GM03348 (cell line): ENCODE results near the gene NDUFS6.
A peak's percentile ranks its signal among the peaks of the same experiment; 100 is the strongest.
"Not testable (repeated sequence)": the region's sequence is repeated elsewhere in the genome, so short reads cannot be mapped to it uniquely, and the experiment has no call there.

Experiments used
- DNase-seq: peaks from one replicate; pipeline ENCODE4 v3.0.0; 2012; ENCODE audit warnings: low spot score

Gene NDUFS6

DNA sequence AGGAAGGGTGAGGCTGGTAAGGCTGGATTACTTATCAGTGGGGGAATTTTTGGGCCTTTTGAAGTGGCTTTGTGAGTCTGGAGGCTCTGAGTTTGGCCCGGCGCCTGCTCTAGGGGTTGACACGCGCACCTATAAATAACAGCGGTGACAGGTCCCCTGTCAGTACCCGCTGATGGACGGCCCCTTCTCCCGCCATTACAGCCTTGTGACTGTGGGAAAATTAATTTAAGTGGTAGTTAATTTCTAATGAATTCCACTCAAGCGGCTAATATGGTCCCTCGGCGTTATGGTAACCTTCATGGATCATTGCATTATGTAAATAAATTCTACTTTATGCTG lies 18.0 kb upstream of the NDUFS6 start:
- DNase-seq: no peak

DNA sequence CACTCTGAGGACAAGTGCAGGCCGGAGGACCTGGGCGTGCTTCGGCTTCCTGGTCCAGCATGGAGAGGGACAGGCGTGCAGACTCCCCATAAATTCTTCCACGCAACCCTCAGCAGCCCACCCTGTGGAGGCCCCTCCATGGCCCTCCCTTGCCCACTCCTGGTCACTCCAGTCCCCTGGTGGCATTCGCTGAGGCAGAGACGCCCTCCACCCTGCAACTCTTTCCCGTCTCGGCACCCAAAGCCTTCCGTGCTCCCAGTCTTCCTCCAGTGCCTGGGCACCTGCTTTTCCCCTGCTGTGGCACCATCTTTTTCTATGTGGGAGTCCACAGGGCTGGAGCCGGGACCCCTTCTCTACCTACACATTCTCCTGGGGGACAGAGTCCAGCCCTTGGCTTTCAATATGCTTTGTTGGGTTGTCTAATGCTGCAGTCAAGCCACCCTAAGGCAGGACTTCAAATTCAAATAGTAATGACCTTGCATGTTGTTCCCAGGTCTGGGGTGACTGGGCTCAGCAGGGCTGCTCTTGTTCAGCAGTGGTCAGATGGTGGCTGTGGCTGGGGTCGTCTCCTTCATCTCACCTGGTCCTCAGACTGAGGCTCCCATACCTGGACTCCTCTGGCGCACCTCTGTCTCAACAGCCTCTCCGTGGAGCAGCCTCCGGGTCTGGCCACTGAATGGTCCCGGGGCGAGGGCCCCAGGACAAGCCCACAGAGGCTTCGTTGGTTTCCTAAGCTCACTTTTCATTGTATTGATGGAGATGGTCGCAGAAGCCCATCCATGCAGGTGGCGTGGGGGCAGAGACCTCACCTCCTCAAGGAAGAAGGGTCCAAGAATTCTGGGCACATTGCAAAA lies 16.8 kb upstream of the NDUFS6 start:
- DNase-seq: no peak

DNA sequence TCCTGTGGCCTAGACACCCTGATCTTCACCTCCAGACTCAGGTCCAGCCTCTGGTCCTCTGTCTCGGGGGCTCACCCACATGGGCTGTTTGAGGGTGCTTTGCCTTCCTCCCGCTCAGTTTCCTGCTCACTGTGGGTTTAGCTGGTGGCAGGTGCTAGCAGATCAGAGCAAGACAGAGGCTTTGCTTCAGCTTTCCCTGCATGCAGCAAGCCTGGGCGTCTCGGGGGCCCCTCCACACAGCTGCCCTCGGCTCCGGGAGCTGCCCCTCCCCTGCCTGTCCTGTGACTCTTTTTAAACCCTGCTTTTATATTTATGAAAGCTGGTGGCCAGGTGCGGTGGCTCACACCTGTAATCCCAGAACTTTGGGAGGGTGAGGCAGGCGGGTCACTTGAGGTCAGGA lies 16.1 kb upstream of the NDUFS6 start:
- no peak for DNase-seq

DNA sequence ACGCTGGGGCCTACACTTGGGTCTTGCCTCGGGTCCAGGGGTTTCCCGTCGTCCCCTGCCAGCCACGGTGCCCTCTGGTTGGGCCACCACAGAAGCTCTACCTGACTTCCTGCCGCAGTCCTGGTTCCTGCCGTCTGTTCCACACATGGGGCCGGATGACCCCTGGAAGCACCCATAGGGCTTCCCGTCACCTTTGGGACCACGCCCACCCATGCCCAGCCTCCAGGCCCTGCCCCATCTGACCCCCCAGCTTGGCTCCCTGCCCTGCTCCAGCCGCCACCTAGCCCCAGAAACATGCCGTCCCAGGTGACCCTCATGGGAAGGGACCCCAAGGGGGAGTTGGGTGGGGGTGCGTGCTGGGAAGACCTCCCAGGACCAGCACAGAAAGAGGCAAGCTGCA lies 15.2 kb upstream of the NDUFS6 start:
- no peak for DNase-seq

DNA sequence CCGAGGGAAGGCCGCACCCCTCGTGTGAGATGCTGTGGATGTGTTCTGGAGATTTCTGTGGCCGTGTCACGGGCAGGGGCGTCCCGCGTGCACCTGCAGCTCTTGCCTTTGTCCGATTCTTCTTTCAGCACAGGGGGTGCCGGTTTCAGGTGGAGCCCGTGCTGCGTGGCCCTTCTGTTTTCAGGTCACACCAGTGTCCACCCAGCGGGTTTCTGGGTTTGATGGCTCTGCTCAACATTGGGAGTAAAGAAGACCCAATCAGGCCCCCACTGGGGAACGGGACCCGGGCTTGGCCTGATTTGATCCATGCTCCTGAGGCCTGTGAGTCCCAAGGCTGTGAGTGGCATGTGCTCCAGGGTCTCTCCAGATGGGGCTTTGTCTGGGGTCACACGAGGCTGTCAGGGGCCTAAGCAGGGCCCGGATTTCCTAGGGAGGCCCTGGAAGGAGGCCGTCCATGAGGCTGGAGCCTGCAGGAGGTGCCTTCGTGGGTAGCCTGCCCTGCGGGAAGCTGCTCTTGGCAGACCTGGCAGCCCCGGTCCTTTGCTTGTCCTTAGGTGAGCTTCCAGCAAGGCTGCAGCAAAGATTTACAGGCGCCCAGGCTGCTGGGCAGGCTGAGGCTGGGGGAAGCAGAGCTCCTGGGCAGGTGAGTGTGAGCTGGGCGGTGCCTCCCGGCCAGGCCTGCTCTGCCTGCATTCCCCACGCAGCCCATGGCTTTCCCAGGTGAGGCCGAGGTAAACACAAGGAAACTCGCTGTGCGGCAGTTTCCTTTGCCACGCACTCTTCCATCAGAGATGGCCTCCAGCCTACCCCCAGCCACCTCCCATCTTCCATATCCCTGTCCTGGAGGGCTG lies 14.4 kb upstream of the NDUFS6 start:
- DNase-seq: no peak

DNA sequence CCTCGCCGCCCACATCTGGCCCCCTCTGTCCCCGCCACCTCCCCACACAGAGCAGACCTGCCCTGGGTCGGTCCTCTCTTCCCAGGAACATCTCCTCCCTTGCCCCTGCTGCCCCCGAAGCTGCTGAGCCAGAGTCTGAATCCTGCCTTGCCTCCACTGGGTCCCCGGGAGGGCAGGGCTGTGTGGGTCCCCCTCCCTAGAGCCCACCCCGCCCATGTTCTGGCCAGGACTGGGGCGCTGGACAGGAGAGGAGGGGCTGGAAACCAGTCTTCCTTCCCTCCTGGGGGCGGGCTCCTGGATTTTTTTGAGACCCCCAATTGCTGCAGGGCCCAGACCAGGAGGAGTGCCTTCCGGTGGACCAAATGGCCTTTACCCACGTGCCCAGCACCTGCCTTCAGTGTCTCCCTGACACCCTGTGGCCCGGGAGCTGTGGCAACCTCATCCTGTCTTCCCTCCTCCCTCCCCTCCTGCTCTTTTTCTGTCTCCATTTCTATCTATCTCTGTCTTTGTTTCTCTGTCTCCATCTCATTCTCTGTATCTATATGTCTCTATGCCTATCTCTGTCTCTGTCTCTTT lies 13.6 kb upstream of the NDUFS6 start:
- no peak for DNase-seq

DNA sequence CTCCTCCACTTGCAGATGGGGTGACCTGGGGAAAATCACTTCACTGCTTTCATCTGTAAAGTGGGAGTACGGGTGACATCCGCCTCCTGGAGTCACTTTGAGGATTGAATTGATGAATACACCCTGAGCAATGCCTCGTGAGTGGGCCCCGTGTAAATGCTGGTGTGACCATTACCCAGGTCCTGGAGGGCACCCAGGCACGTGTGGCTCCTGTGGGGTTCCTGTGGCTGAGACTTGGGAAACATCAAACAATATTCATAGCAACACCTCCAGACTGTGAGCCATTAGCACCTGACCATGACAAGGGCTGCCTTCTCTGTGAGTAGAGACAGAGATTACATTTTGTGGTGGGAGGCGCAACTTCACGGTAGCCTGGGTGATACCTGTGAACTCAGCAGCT lies 13.0 kb upstream of the NDUFS6 start:
- no peak for DNase-seq

DNA sequence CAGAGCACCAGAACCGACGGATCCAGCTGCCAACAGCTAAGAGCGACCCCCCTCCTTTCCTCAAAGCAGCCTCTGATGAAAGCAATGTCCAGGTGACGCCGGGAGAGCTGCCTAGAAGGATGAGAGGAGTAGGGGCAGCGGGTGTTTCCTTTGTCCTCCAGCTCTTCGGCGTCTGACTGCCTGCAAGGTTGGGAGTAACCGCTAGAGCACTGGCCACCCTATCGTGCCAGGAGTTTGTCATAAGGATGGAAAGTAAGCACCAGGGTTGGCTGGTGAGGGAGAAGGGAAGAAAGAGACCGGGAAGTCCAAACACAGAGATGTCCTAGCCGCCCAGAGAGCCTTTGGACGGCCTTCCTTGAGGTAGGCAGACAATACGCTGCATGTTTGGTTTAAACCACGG lies 12.4 kb upstream of the NDUFS6 start:
- no peak for DNase-seq

DNA sequence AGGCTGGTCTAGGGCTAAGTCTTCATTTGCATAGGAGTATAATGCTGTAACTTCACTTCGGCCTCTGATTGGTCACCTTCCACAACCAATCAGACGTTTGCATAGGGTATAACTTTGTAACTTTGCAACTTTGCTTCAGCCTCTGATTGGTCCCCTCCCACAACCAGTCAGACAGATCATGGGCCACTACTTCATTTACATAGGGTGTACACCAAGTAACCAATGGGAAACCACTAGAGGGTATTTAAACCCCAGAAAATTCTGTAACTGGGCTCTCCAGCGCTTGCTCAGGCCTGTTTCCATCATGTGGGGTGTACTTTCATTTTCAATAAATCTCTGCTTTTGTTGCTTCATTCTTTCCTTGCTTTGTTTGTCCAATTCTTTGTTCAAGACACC lies 11.8 kb upstream of the NDUFS6 start:
- not testable (repeated sequence) for DNase-seq

DNA sequence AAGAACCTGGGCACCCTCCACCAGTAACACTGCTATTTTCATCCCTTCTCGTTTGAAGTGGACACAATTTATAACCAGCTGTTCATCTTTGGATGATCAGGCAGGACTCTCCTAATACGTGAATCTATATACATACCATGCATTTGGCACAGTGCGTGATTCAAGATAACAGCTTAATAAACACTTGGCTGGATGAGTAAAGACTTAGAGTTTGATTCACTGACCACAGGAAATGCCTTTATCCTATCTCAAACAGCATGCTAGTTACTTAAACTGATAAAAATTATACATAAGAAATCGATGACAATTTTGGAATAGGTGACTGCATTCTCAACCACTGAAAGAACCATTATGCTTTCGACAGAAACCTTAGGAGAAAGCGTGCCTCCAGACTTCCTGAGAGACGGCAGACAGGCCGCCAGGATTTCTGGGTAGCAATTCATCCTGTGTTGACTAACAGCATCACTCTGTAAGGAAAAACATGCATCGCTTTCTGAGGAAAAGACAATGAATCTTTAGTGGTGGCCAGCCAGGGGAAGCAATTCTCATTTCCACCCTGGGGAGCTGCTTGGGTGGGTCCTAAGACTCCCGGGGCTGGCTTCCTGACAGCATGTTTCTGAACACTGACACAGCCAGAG lies 11.3 kb upstream of the NDUFS6 start:
- DNase-seq: peak; percentile 57

DNA sequence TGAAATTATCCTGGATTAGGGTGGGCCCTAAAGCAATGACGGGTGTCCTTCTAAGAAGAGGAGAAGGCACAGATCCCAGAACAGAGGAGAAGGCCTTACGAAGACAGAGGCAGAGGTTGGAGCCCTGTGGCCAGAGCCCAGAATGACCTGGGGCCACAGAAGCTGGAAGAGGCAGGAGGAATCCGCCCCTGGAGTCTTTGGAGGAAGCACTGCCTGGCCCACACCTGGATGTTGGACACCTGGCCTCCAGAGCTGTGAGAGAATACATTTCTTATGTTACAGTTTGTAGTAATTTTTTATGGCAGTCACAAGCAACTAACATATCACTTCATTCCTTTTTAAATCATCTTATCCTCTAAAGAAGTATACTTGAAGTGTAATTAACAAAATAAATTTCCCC lies 10.0 kb upstream of the NDUFS6 start:
- DNase-seq: no peak

DNA sequence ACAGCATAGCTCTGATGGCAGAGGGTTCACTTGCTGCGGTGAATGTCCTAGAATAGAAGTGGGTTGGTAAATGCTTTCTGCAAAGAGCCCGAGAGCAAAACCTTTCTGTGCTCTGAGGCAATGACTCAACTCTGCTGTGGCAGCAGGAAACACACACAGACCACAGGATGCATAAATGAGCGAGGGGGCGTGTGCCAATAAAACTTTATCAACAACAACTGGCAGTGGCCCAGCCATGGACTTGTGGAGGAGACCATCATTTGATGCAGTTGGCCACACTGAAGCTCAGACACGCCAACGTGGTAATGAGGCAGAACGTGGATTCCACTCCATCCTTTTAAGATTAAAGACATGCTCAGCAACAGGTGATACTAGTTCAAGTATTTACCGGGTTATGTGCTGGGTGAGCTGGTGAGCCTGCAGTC lies 8.4 kb upstream of the NDUFS6 start:
- peak; percentile 65 for DNase-seq

DNA sequence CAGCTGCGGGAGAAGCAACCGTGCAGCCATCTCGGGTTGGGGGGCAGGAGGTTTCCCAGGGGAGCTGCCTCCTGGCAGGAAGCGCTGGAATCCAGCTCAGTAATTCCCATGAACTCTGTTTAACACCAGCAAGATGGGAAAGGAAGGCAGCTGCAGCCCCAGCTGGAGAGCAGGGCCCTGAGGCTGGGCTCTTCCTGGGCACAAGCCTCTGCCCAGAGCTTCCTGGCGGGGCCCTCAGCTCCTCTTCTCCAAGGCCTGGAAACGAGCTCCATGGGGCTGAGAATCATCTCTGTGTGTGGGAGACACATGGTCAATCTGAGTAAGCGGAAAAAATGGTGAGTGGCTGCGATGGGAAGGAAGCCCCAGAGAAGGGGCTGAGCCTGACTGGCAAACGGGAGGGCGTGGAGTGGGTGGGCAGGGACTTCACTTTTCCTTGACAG lies 7.9 kb upstream of the NDUFS6 start:
- peak; percentile 53 for DNase-seq

DNA sequence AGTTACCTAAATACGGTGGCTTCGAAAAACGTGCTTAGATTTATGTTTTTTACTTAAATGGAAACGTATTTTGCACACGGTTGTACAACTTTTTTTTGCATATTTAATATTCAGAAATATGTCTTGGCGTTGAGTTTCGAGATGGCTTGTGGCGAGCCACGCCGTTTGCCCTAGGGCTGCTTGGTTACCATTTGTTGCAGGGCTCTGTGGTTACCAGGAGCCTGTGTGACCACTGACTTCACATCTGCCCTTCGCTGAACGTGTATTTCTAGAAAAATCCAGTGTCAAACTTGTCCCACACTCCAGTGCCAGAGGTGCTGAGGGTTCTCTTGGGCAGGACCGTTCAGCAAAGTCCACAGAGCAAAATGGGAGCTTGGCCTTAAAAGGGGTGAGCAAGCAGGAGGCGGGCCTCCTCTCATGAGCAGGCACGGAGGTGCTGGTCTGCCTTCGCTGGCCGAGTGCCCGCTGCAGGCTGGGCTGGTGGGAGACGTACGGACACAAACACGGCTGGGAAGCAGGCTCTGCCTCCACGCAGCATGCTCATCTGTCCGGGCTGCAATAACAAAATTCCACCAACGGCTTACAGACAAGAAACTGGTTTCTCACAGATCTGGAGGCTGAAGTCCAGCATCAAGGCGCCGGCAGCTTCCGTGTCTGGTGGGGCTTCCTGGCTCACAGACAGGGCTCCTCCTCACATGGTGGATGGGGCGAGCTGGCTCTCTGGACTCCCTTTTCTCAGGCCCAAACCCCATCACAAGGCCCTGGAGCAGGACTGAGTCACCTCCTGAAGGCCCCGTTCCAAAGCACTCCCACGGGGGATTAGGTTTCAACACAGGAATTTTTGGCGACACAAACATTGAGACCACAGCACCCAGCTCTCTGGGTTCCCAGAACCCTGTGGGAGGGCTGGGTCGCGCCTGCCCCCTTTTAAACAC lies 7.0 kb upstream of the NDUFS6 start:
- peak; percentile 67 for DNase-seq

DNA sequence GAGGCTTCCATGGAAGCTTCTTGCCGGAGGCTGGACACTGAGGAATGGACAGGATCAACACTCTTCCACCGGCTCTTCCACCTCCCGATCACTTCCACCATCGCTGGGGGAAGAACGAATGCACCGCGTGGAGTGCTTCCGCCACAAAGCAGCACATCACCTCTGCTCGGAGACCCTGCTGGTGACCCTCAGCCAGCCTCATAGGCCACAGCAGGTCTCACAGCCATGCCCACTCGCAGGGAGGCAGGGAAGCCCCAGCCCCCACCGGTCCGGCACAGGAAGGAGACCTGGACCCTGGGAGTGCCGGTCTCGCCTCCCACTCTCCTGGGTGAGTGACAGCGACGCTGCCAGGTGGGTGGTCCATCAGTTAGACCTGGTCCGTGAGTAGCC lies 6.3 kb upstream of the NDUFS6 start:
- DNase-seq: no peak

DNA sequence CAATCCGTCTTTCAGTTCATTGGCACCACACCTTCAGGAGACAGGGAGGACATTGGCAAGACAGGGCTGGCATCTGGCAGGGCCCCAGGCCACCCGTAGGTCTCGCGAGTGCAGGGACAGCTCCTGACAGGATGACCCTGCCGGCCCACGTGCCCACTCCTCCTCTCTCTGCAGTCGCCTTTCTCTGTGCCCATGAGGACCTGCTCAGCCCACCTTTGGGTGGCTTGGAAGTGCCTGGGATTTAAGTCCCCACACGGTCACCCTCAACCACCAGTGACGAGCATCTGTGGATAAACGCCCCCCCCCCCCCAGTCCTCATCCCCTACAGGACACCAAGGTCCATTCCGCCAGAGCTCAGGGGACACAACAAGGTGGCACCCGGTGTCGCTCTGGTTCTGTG lies 5.7 kb upstream of the NDUFS6 start:
- no peak for DNase-seq

DNA sequence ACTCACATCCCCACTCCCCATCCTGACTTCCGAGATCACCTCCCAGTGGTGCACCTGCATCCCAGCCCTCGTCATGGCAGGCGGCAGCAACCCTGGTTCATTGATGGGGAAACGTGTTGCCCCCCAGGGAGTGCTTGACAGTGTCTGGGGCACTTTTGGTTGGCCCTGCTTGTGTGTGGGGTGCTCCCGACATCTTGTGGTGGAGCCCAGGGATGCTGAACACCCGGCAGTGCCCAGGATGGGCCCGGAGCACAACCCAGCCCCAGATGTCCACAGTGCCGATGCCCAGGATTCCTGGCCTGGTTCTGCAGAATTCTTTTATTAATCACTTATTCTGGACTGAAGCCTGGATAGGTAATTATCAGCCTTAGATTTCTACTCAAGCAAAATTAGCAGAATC lies 5.3 kb upstream of the NDUFS6 start:
- no peak for DNase-seq

DNA sequence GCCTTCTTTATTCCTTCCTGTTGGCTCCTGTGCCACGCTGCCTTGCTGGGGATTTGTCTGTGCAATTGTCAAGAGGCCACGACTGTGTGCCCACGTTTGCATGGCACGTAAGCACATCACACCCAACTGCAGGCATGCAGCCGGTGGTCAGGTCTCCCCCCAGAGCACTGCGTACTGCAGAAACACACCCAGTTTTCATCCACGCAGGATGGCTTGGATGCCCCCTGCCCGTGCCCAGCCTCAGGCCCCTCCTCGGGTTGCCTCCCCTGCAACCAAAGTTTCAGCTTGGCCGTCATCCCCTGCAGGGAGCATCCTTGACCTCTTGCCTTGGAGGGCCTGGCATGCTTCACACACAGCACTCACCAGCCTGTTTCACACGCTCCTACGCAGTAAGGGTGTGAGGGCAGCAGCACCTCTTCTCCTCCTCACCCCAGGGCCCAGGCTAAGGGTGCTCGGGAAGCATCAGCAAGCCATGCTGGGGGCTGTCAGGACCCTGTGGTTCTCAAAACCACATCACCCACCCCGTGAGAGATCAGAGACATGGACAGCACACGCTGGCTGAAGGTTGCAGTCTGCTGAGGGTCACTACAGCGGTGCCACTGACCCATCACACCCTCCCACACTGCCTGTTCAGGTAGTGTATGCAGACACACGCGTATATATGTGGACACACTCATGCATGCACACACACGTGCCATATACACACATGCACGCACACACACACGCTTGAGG lies 4.7 kb upstream of the NDUFS6 start:
- DNase-seq: no peak

DNA sequence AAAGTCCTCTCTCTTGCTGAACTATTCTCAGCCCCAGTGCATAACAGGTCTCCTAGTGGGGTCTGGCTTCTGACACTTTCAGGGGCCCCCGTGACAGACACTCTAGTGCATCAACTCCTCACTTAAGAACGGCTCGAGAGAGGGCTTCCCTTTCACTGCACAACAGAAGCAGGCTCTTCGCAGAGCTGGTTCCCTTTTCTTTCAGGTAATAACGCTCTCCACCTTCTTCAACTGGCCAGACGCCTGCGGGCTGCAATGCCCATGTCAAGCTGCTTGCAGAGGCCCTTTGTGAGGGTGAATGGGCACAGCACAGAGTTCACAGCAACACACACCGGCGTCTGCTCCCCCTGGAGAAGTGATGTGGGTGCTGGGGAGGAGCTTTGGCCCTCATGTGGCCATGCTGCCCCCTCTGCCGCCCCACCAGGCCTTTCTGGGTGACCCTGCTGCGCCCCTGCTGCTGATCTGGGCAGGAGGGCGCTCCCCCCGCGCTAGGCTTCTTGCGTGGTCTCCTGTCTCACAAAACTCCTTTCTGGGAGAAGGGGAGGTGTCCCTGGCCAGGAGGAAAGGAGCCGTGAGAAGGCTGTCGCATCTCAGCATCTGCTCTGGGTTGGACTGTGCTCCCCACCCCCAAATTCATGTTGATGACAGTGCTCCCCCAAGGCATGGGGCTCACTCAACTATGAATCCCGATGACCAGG lies 4.0 kb upstream of the NDUFS6 start:
- no peak for DNase-seq

DNA sequence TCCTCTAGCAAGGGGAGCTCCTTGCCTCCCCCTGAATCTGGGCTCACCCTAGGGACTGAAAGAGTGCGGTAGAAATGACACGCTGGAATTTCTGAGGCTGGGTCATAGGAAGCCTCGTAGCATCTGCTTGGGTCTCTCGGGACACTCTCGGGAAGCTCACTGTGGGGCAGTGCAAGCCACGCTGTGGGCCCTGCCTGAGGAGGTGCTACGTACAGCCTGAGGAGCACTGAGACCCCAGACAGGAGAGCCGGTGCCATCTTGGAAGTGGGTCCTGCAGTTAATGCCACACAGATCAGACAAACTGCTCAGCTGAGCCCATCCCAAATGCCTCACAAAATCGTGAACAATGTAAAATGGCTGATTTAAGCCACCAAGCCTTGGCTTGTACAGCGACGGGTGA lies 3.4 kb upstream of the NDUFS6 start:
- no peak for DNase-seq
